A549 treated with CpdA at 1 μM for 4 hours (cell line): ENCODE results near the gene CPA3. TPM values are rescaled to one million over a fixed set of nuclear protein-coding genes. Genes with fewer than 3 reads are reported as not detected.

Experiments used
- total RNA-seq: library from RNA; stranded (reverse); fragments of 200-300 nt; extraction: Qiagen RNA extraction; gene quantifications from 5 replicates; pipeline ENCODE4 v1.2.3, GENCODE V29; 2022; ENCODE audit warnings: low read depth

CPA3 gene, protein sequence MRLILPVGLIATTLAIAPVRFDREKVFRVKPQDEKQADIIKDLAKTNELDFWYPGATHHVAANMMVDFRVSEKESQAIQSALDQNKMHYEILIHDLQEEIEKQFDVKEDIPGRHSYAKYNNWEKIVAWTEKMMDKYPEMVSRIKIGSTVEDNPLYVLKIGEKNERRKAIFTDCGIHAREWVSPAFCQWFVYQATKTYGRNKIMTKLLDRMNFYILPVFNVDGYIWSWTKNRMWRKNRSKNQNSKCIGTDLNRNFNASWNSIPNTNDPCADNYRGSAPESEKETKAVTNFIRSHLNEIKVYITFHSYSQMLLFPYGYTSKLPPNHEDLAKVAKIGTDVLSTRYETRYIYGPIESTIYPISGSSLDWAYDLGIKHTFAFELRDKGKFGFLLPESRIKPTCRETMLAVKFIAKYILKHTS
- total RNA-seq = not detected in 5 replicates

DNA sequence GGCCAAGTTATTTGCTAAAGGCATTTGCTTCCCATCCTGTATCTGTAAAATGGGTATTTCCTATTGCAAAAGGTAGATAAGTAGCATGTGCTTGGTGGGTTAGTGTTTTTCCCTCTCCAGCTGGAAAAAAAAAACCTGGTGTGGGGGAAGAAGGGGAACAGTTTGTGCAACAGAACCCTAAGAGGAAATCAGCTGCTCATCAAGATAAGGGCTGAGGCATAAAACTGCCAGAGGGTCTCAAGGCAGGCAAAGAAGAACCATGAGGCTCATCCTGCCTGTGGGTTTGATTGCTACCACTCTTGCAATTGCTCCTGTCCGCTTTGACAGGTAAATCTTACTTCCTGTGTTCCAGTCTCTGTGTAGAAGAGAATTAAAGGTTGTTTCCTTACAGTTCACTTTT, at the start of gene CPA3:
CPA3 (plus strand) TSS at position 248 of the 400 bp plus-strand sequence; CDS start at position 260, 12 bp downstream.

DNA sequence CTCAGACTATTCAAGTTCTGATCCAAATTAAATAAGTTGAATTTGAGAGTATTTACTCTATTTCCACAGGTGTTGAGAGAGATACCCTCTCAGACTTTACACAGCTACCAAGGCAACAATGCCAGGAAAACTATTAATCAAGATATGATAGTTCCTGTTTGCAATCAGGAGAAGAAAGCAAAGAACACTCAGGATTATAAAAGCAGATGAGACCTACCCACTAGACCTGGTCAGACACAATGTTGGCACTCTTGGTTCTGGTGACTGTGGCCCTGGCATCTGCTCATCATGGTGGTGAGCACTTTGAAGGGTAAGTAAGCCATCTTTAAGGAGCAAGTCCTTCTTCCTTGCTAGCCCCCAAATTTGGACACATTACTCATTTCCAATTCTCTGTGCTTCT, 37.5 kb upstream of the CPA3 start, which contains the start of gene CPB1:
CPB1 (plus strand) TSS at position 227 of the 400 bp plus-strand sequence; CDS start at position 240, 13 bp downstream.

Other genes starting within 250 kb of the CPA3 start
- gene AGTR1, start 167.4 kb upstream of the CPA3 start, total RNA-seq = 0.30 to 0.50 TPM (median 0.42 TPM) in 5 replicates
- not detected in 5 replicates for gene CPB1, start 37.5 kb upstream of the CPA3 start, total RNA-seq
- gene GYG1, start 126.2 kb downstream of the CPA3 start, total RNA-seq = 34.2 to 43.0 TPM (median 35.5 TPM) in 5 replicates
- gene HLTF, start 221.2 kb downstream of the CPA3 start, total RNA-seq = 12.5 to 24.1 TPM (median 18.3 TPM) in 5 replicates